H54 (cell line): ENCODE data around the gene SLC7A1.

Experiments used
- DNase-seq: peaks from one replicate; pipeline ENCODE4 v3.0.0; 2011; ENCODE audit warnings: low spot score, mixed read lengths; ENCODE audit not compliant: insufficient read length
- FAIRE-seq: peaks from 3 replicates; lab custom pipeline; 2011; peaks lifted over from hg19 to GRCh38; lab: Jason Lieb, UNC
- POLR2A ChIP-seq: IDR thresholded peaks from 2 replicates; pipeline ENCODE4 v1.6.1; 2011; ENCODE audit warnings: low read depth, mild to moderate bottlenecking, low read length

SLC7A1 gene

DNA sequence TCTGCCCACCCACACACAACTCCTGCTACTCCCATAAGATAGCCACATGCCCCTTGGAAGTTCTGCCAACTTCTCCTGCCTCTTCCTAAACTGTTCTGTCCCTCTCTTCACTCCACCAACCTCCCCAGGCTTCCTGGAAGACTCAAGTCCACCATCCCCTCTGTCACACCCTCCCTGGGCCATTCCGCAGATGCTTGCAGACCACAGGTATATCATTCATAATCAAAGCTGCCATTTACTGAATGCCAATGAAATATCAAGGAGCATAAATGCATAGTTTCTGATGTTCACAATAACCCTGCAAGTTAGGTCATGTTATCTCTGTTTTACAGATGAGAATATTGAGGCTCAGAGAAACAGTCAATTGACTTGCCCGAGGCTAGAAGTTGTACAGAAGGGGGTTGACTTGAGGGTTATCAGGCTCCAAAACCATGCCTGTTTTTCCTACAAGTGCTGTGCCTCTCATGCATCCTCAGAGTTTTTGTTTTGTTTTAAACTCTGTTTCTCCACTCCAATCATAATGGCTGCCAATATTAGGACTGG lies 135.6 kb downstream of the SLC7A1 start:
- no peak for TF ChIP-seq POLR2A
- no peak for FAIRE-seq
- no peak for DNase-seq
